C1 segment of cervical spinal cord (tissue), 14 donors: ENCODE data around the gene GAGE13.
"Not testable (repeated sequence)": the region's sequence is repeated elsewhere in the genome, so short reads cannot be mapped to it uniquely, and the experiment has no call there.

Experiments
- DNase-seq, 14 donors: peaks; one replicate each; lab custom pipeline; 2025; lab: John Stamatoyannopoulos, UW

GAGE13 gene, protein sequence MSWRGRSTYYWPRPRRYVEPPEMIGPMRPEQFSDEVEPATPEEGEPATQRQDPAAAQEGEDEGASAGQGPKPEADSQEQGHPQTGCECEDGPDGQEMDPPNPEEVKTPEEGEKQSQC

DNA sequence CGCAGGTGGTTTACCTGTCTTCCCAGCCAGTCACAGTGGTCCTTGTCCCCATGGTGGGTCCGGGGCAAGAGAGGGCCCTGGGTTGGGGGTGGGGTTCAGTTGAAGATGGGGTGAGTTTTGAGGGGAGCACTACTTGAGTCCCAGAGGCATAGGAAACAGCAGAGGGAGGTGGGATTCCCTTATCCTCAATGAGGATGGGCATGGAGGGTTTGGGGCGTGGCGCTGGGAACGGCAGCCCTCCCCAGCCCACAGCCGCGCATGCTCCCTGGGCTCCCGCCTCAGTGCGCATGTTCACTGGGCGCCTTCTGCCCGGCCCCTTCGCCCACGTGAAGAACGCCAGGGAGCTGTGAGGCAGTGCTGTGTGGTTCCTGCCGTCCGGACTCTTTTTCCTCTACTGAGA is at the start of gene GAGE13:
GAGE13 (plus strand) TSS at position 301 of the 400 bp plus-strand sequence. CDS start 1,156 bp downstream, outside the sequence.
- DNase-seq = not testable (repeated sequence)

DNA sequence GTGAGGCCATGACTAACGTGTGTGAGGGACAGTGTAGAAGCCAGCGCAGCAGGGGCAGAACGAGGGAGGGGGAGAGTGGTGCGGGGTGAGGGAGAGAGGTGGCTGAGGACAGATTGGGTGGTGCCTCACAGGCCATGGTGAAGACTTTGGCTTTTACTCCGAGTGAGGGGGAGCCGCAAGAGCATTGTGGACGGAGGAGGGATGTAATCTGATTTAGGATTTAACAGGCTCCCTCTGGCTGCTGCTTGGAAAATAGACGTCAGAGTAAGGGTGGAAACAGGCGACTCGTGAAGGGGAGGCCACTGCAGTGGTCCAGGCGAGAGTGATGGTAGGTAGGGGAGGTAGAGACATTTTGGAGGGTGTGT is 48.8 kb upstream of the GAGE13 start:
- DNase-seq = peak in 1 of 14 donors; percentile 32

DNA sequence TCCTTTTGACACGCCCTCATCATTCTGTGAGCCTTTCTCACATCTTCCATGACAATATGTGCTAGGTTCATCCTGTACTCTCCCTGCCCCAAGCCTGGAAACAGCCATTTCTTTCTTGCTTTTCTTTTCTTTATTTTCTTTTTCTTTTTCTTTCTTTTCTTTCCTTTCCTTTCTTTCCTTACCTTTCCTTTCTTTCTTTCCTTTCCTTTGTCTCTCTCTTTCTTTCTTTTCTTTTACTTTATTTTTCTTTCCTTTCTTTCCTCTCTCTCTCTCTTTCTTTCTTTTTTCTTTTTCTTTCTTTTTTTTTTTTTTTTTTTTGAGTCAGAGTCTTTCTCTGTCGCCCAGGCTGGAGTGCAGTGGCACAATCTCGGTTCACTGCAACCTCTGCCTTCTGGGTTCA is 47.2 kb upstream of the GAGE13 start:
- no peak for DNase-seq

DNA sequence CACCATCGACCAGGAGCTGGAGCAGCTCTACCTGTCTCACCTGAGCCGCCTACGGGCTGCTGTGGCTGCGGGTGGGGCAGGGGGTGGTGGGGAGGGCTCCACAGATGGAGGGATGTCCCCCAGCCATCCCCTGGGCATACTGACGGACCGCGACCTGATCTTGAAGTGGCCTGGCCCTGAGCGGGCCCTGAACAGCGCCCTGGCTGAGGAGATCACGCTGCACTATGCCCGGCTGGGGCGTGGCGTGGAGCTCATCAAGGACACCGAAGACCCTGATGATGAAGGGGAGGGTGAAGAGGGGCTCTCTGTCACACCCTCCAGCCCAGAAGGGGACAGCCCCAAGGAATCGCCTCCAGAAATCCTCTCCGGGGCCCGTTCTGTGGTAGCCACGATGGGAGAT is 45.2 kb upstream of the GAGE13 start:
- DNase-seq = no peak

DNA sequence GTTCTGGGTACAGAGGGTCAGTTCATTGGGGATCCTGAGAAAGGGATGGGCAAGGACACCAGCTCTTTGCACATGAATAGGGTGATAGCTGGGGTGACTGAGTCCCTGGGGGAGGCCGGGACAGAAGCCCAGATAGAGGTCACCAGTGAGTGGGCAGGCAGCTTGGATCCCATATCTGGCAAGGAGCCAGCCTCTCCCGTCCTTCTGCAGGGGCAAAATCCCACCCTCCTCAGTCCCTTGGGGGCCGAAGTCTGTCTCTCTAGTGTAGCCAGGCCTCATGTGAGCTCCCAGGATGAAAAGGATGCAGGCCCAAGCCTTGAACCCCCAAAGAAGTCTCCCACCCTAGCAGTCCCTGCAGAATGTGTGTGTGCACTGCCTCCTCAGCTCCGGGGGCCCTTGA is 44.8 kb upstream of the GAGE13 start:
- DNase-seq = no peak

DNA sequence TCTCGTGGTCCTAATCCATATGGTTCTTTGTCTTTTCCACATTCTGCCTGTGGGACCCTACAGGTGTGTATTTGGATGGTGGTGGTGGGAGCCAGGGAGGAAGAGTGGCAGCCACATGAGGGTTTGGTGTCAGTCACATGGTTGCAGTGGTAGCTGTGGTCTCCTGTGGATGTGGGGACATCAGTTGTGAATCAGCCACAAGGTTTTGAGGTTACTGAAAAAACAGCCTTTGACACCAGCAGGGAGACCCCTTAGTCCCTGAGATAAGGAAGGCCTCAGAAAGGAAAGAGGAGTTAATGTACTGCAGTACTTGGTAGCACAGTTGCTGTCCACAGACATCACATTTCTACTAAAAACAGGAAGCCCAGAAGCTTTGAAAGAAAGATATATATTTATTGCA is 43.7 kb upstream of the GAGE13 start:
- no peak for DNase-seq

DNA sequence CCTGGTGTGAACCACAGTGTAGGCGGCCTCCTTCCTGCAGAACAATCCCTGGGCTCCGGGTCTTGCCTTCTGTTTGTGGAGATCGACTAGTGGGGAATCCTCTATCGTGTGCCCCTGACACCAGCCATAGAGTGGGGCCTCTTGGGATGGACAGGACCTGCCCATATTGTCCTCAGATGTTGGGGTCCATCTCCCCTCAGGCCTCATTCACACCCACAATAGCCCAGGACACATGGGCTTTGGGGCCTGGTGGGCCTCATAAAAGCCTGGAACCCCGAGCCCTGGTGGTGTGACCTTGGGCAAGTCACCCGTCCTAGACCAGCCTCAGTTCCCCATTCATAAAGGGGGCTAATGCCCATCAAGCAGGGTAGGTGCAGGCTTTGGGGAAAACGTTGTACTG is 41.2 kb upstream of the GAGE13 start:
- no peak for DNase-seq

DNA sequence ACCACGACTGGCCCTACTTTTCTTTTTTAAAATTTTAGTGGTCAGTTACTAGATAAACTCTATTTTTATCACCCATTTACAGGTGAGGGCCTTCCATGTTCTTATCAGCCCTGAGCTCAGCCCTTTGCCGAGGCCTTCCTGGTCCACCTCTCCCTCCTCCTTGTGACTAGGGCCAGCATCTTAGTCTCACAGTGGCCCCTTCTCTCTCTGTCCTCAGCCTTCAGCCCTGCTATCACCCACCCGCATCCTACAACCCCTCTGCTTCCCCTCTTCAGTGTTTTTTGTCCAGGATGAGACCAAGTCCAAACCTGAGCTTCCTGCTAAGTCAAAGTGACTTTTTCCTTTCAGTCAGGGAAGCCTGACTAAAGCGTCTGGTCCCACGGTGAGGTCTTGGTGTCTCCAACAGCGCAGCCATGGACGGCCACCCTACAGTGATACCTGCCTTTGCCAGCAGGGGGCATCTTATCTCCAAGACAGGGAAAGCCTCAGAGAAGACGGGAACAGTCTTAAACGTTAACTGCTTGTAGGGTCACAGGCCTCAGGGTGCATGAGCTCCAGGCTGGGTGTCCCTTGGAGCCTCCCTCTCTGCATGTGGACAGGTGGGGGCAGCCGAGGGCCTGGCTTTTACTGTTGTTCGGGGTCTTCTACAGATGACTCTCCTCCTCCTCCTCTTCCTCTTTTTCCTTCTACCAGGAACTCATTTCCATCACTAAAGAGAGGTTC is 39.6 kb upstream of the GAGE13 start:
- DNase-seq = peak in 7 of 14 donors; percentile 2 to 28 (median 6)

DNA sequence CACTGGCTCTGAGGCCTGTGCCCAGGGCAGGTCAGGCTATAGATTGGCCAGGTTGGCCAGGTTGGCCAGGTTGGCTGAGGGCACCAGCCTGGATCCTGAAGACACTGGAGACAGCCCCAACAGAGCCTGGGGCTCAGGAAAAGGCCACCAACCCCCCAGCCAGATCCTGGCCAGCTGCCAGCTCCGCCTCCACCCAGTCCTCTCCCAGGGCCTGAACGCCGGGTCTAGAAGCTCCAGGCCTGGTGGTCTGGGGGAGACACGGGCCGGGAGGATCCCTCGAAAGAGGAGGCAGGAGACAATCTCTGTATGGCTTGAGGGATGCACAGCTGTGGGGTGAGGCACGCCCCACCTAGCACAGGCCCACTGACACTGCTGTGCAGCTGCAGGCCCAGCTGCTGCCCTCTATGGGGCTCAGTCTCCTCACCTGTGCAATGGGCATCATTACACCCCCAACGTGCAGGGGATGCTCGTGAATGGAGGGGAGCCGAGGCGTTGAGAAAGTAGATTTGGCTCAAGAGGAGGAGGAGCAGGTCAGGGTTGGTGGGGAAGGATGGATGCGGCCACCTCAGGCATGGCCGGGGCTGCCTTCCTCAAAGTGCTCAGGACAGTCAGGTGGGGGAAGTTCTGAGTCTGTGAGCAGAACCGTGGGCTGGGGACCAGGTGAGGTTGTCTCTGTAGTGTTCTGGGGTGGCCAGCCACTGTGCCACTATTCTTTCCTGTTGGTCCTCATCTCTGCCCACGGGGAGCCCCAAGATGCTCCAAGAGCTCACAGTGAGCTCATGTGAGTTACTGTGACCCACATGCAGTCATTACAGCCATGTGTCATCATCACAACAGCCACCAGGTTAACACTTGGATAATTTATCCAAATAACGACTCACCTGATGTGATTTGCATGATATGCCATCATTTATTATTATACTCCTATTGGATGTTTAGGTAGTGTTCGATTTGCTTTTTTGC is 38.7 kb upstream of the GAGE13 start:
- DNase-seq = no peak

DNA sequence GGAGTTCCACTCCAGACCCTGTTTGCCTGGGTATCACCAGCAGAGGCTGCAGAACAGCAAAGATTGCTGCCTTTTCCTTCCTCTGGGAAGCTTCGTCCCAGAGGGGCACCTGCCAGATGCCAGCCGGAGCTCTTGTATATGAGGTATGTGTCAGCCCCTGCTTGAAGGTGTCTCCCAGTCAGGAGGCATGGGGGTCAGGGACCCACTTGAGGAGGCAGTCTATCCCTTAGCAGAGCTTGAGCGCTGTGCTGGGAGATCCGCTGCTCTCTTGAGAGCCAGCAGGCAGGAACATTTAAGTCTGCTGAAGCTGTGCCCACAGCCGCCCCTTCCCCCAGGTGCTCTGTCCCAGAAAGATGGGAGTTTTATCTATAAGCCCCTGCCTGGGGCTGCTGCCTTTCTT is 32.1 kb upstream of the GAGE13 start:
- not testable (repeated sequence) for DNase-seq

DNA sequence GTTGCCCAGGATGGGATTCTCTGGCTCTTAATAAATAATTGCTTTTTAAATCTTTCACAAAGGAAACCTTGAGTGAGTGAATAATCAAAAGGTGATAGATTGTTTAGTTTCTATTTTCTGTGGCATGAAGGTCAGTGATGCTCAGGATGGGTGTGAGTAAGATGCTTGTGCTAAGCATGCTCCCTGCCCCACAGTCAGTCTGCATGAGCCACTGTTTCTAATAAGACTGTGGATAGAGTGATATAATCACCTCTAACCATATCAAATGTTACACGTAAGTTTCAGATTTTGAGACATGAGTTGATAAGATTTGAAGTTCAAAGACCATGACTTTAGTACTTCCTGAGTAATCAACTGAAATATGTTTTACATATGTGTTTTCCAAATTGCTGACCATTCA is 30.7 kb upstream of the GAGE13 start:
- no peak for DNase-seq

DNA sequence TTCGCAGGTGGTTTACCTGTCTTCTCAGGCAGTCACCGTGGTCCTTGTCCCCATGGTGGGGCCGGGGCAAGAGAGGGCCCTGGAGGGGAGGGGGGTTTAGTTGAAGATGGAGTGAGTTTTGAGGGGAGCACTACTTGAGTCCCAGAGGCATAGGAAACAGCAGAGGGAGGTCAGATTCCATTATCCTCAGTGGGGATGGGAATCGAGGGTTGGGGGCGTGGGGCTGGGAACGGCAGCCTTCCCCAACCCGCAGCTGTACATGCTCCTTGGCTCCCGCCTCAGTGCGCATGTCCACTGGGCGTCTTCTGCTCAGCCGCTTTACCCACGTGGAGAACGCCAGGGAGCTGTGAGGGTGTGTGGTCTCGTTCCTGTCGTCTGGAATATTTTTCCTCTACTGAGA is 28.0 kb upstream of the GAGE13 start, which contains the start of gene GAGE10:
GAGE10 (plus strand) TSS at position 301 of the 400 bp plus-strand sequence. CDS start 1,214 bp downstream, outside the sequence.
- DNase-seq = no peak

DNA sequence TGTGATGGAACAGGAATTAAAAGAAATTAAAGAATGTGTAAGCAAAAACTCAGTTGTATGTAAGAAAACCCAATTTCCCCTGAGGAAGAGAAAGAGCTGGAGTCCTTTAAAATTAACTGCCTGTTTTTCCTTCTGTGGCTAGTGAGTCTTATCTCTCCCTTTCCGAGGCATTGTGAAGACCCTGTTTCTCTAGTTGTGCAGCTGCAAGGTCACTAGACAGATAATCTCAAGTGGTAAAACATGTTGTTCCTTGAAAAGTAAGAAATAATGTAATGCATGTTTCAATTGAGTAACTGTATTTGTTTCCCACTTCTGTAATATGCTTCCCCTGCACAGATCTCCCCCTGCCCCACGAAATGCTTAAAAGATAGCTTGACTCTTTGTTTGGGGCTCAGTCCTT is 23.6 kb upstream of the GAGE13 start:
- DNase-seq = not testable (repeated sequence)

DNA sequence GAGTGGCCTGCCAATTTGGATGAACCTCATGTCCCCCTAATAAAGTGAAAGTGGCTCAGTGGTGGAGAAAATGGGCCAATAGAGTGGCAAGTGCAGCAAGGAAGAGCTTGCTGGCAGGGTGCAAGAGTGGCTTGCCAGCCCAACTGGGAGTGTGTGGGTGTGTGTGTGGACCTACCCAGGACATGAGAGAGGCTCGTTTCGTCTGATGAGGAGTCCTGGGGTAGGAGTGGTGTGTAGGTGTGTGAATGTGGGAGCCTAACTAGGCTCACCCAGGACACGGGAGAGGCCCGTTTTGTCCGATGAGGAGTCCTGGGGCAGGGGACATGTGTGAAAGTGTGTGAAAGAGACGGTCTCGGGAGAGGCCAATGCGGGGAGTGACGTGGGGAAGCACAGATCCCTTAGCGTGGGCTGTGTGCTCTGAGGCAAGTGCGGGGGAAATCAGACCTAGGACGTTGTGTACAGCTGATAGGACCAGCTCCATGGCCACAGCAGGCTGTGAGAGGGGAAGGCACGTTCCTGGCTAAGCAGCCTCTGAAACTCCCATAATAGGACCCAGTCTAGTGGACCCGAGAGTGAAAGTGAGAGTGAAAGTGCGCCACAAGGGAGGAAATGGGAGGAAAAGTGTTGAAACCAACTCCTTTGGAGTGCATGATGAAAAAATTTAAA is 22.6 kb upstream of the GAGE13 start:
- DNase-seq = peak in 4 of 14 donors; percentile 3 to 10 (median 6)

DNA sequence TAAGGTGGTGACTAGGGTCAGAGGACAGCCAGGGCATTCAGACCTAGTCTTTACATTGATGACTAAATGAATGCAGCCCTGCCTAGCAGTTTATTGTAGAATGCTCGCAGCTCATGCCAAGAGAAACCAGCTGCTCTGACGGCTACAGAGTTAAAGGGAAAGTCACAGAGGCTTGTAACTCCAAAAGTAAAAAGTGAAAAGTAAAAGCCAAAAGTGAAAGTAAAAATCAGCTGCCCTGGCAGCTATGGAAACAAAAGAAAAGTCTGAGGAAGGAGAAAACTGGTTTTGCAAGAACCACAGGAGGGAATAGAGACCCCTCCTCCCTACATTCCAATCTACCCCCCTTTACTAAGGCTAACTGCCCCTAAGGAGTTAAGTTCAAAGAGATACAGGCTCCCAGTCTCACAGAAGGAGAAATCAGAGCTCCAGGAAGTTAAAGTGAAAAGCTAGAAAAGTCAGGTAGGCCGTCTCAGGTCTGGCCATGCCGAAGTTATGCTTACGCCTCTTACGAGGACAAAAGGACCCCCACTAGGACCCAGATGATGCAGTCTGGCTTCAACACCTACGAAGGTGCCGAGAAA is 21.9 kb upstream of the GAGE13 start:
- no peak for DNase-seq

DNA sequence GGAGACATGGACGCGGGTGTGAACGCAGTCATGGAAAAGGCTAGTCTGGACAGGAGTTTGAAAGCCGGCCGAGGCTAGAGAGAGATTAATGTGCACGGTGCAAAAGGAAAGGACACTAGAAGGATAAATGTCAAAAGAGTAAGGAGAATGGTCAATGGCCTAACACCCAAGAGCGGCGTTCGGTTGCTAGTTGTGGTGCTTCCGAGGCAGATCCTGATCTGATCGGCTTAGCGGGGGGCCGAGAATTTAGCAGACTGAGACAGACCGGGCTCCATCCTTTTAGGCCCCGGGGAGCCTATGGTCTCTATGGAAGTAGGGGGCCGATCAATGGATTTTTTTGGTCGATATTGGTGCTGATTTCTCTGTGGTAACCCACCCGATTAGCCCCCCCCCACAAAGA is 21.0 kb upstream of the GAGE13 start:
- DNase-seq = no peak

DNA sequence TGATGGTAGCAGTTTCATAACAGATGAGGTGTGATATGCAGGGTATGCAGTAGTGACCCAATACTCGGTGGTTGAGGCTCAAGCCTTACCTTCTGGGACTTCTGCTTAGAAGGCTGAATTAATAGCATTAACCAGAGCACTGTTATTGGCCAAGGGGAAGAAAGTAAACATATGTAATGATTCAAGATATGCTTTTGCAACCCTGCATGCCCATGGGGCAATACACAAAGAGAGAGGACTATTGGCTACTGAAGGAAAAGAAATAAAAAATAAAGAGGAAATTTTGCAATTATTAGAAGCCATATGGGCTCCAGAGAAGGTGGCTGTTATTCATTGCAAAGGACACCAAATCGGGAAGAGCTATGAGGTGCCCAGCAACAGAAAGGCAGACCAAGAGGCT is 19.2 kb upstream of the GAGE13 start:
- no peak for DNase-seq

DNA sequence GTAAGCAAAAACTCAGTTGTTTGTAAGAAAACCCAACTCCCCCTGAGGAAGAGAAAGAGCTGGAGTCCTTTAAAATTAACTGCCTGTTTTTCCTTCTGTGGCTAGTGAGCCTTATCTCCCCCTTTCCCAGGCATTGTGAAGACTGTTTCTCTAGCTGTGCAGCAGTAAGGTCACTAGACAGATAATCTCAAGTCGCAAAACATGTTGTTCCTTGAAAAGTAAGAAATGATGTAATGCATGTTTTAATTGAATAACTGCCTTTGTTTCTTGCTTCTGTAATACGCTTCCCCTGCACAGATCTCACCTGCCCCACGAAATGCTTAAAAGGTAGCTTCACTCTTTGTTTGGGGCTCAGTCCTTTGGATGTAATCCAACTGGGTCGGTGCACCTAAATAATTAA is 15.3 kb upstream of the GAGE13 start:
- DNase-seq = no peak

DNA sequence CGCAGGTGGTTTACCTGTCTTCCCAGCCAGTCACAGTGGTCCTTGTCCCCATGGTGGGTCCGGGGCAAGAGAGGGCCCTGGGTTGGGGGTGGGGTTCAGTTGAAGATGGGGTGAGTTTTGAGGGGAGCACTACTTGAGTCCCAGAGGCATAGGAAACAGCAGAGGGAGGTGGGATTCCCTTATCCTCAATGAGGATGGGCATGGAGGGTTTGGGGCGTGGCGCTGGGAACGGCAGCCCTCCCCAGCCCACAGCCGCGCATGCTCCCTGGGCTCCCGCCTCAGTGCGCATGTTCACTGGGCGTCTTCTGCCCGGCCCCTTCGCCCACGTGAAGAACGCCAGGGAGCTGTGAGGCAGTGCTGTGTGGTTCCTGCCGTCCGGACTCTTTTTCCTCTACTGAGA is 9.6 kb upstream of the GAGE13 start, which contains the start of gene GAGE12J:
GAGE12J (plus strand) TSS at position 301 of the 400 bp plus-strand sequence. CDS start 1,157 bp downstream, outside the sequence.
- DNase-seq = not testable (repeated sequence)

DNA sequence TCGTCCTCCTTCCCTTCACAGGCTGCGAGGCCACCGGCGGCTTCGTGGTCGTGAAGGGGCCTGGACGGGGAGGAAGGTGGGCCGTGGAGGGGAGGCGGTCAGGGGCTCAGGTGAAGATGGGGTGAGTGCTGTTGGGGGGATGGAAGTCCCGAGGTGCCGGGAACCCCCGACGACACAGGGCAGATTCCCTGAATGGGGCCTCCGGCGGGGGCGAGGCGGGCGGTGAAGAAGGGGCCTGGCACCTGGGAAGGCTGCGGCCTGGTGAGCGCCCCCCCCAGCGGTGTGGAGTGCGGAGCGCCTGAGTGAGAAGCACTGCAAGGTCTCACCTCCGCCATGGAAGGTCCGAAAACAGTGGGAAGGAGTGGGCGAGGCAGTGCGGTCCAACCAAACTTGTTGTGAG is 9.1 kb upstream of the GAGE13 start:
- not testable (repeated sequence) for DNase-seq

DNA sequence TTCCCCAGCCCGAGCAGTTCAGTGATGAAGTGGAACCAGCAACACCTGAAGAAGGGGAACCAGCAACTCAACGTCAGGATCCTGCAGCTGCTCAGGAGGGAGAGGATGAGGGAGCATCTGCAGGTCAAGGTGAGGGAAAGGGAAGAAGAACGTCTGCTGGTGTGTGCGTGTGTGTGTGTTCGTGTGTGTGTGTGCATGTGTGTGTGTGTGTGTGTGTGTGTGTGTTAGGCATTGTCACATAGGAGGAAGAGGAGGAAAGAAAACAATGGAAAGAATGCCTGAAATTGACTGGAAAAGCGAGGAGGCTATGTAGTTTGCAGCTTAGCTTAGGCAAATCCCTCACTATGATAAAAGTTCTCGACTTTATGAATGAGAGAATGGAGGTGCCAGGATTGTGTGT is 7.6 kb upstream of the GAGE13 start:
- not testable (repeated sequence) for DNase-seq
